Adipose tissue (tissue), 3 donors: ENCODE results near the gene KRTAP9-7. TPM values are rescaled to one million over a fixed set of nuclear protein-coding genes. Genes with fewer than 3 reads are reported as not detected.
"Not testable (repeated sequence)": the region's sequence is repeated elsewhere in the genome, so short reads cannot be mapped to it uniquely, and the experiment has no call there.

Experiments used
- H3K27ac ChIP-seq: one replicate; pipeline ENCODE4 v1.5.1; 2013; ENCODE audit warnings: low read depth, low read length
- WGBS, 3 donors: extraction: QIAGEN DNeasy Blood & Tissue Kit; methylation state at CpG; one replicate each; pipeline ENCODE4 v1.1.7; 2013; 5-methylcytosine and 5-hydroxymethylcytosine counted together
- polyA plus RNA-seq, 3 donors: library from polyadenylated mRNA; stranded (reverse); fragments of 200-250 nt; gene quantifications; one replicate each; pipeline ENCODE4 v1.2.3, GENCODE V29; 2013
- donor health status: healthy with polysubstance abuse.
- donor health status: Bipolar disorder and iron deficiency.
- donor health status: healthy.

KRTAP9-7 gene
- not detected for polyA plus RNA-seq

- not testable (repeated sequence) for H3K27ac ChIP-seq
- 71 to 91% (median 75%) methylated on average over 3 of the region's 3 CpGs for WGBS, 3 donors
These were observed at the start of gene KRTAP9-7 for GRCh38 chr17:41275648-41276190. TSS of gene KRTAP9-7 (plus strand) at chr17:41275698. CDS start at chr17:41275698, 0 bp downstream.

GRCh38 chr17:41226051-41226450 lies 49.4 kb upstream of the KRTAP9-7 start:
- H3K27ac ChIP-seq: no peak overlapping the region
- whole genome bisulfite sequencing, 3 donors: 88 to 90% (median 89%) methylated on average over 6 of the region's 6 CpGs

GRCh38 chr17:41226598-41227095 lies 48.9 kb upstream of the KRTAP9-7 start, which contains the start of gene KRTAP9-2:
TSS of gene KRTAP9-2 (plus strand) at chr17:41226648. CDS start at chr17:41226655, 7 bp downstream.
- 54 to 67% (median 66%) methylated on average over 2 to 3 of the region's 4 CpGs for WGBS, 3 donors
- H3K27ac ChIP-seq: not testable (repeated sequence)

GRCh38 chr17:41230094-41230493 lies 45.4 kb upstream of the KRTAP9-7 start:
- no peak overlapping the region for H3K27ac ChIP-seq

GRCh38 chr17:41231731-41232130 lies 43.8 kb upstream of the KRTAP9-7 start:
- 76 to 89% (median 86%) methylated on average over 6 of the region's 6 CpGs for WGBS, 3 donors

GRCh38 chr17:41232399-41233105 lies 42.9 kb upstream of the KRTAP9-7 start, which contains the start of gene KRTAP9-3:
TSS of gene KRTAP9-3 (plus strand) at chr17:41232449. CDS start at chr17:41232502, 53 bp downstream.
- not testable (repeated sequence) for H3K27ac ChIP-seq
- 59 to 88% (median 80%) methylated on average over 1 of the region's 1 CpG for WGBS, 3 donors

More at GRCh38 chr17:41231731-41232130, 43.8 kb upstream of the KRTAP9-7 start:
- no peak overlapping the region for H3K27ac ChIP-seq

- WGBS, 3 donors: 55 to 77% (median 70%) methylated on average over 4 of the region's 4 CpGs
- H3K27ac ChIP-seq: not testable (repeated sequence)
These were observed 38.4 kb upstream of the KRTAP9-7 start for GRCh38 chr17:41237116-41237515.

GRCh38 chr17:41237949-41238437 lies 37.5 kb upstream of the KRTAP9-7 start, which contains the start of gene KRTAP9-8:
TSS of gene KRTAP9-8 (plus strand) at chr17:41237999. CDS start at chr17:41238052, 53 bp downstream.
- not testable (repeated sequence) for H3K27ac ChIP-seq
- WGBS, 3 donors: 31 to 46% (median 42%) methylated on average over 2 to 3 of the region's 3 CpGs

- WGBS, 3 donors: 42 to 58% (median 56%) methylated on average over 2 of the region's 2 CpGs
- not testable (repeated sequence) for H3K27ac ChIP-seq
These were observed 28.3 kb upstream of the KRTAP9-7 start for GRCh38 chr17:41246995-41247787.

- 29 to 68% (median 66%) methylated on average over 2 of the region's 2 CpGs for WGBS, 3 donors
These were observed 25.8 kb upstream of the KRTAP9-7 start, which contains the start of gene KRTAP9-4 for GRCh38 chr17:41249637-41250240. TSS of gene KRTAP9-4 (plus strand) at chr17:41249687. CDS start at chr17:41249721, 34 bp downstream.

GRCh38 chr17:41251261-41251660 lies 24.2 kb upstream of the KRTAP9-7 start:
- WGBS, 3 donors: 76 to 91% (median 87%) methylated on average over 1 of the region's 1 CpG
- no peak overlapping the region for H3K27ac ChIP-seq

More at GRCh38 chr17:41249637-41250240, 25.8 kb upstream of the KRTAP9-7 start, which contains the start of gene KRTAP9-4:
- H3K27ac ChIP-seq: not testable (repeated sequence)

GRCh38 chr17:41254861-41255260 lies 20.6 kb upstream of the KRTAP9-7 start:
- WGBS, 3 donors: 0 to 54% (median 45%) methylated on average over 1 of the region's 1 CpG
- no peak overlapping the region for H3K27ac ChIP-seq

- WGBS, 3 donors: 67 to 79% (median 77%) methylated on average over 5 of the region's 5 CpGs
These were observed 19.9 kb upstream of the KRTAP9-7 start, which contains the start of gene KRTAP9-9 for GRCh38 chr17:41255381-41256290. TSS of gene KRTAP9-9 (plus strand) at chr17:41255384.

GRCh38 chr17:41256291-41256685 lies 19.2 kb upstream of the KRTAP9-7 start:
- WGBS, 3 donors: 90 to 100% (median 96%) methylated on average over 1 of the region's 1 CpG
- H3K27ac ChIP-seq: no peak overlapping the region

More at GRCh38 chr17:41255381-41256290, 19.9 kb upstream of the KRTAP9-7 start, which contains the start of gene KRTAP9-9:
- H3K27ac ChIP-seq: not testable (repeated sequence)

- no peak overlapping the region for H3K27ac ChIP-seq
These were observed 17.1 kb upstream of the KRTAP9-7 start for GRCh38 chr17:41258406-41258805.

GRCh38 chr17:41263212-41263611 lies 12.3 kb upstream of the KRTAP9-7 start:
- no peak overlapping the region for H3K27ac ChIP-seq
- WGBS, 3 donors: 79 to 92% (median 88%) methylated on average over 2 of the region's 2 CpGs

- WGBS, 3 donors: 52 to 90% (median 83%) methylated on average over 3 of the region's 3 CpGs
- H3K27ac ChIP-seq: no peak overlapping the region
These were observed 10.9 kb upstream of the KRTAP9-7 start for GRCh38 chr17:41264599-41264998.
